ENCODE data around the gene TCF20. TPM values are rescaled to one million over a fixed set of nuclear protein-coding genes. Genes with fewer than 3 reads are reported as not detected.

TCF20 gene
- total RNA-seq, 1 donor from 2014 or later = 38.8 TPM

DNA sequence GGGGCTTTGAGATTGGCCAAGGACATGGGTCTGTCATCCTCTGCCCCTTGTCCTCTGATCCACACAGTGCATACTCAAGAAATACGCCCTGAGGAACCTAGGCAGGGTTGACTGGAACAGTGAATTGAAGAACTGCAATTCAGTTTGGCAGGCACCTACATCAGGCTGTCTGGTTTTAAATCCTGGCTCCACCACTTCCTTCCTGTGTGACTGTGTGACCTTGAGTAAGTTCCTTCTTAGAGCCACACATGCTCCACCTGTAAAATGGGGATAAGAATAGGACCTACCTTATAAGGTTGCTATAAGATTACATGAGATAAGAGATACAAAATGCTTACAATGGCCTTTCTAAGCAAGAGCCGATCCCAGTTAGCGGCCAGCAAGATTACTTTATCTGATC lies 15.8 kb upstream of the TCF20 start:
- H3K9me3 ChIP-seq = no peaks in the 10 kb centered on the region
- H3K27ac ChIP-seq = no peak overlapping the region
- no peaks in the 10 kb centered on the region for H3K36me3 ChIP-seq
- no peak for DNase-seq
- peaks cover 18% of the 10 kb centered on the region for H3K4me1 ChIP-seq
- intact Hi-C loops (cut with DNase I) = no loop called here
- TF ChIP-seq, protein P1, sequence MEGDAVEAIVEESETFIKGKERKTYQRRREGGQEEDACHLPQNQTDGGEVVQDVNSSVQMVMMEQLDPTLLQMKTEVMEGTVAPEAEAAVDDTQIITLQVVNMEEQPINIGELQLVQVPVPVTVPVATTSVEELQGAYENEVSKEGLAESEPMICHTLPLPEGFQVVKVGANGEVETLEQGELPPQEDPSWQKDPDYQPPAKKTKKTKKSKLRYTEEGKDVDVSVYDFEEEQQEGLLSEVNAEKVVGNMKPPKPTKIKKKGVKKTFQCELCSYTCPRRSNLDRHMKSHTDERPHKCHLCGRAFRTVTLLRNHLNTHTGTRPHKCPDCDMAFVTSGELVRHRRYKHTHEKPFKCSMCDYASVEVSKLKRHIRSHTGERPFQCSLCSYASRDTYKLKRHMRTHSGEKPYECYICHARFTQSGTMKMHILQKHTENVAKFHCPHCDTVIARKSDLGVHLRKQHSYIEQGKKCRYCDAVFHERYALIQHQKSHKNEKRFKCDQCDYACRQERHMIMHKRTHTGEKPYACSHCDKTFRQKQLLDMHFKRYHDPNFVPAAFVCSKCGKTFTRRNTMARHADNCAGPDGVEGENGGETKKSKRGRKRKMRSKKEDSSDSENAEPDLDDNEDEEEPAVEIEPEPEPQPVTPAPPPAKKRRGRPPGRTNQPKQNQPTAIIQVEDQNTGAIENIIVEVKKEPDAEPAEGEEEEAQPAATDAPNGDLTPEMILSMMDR (IDR thresholded peaks at IDR 0.05) = no peak
- ATAC-seq = no peak
- peaks cover 24% of the 10 kb centered on the region for H3K27me3 ChIP-seq (ENCODE audit: low read depth)
- H3K4me3 ChIP-seq = no peak overlapping the region

- ATAC-seq = no peak
These were observed 15.2 kb upstream of the TCF20 start for GRCh38 chr22:42285604-42286003.

DNA sequence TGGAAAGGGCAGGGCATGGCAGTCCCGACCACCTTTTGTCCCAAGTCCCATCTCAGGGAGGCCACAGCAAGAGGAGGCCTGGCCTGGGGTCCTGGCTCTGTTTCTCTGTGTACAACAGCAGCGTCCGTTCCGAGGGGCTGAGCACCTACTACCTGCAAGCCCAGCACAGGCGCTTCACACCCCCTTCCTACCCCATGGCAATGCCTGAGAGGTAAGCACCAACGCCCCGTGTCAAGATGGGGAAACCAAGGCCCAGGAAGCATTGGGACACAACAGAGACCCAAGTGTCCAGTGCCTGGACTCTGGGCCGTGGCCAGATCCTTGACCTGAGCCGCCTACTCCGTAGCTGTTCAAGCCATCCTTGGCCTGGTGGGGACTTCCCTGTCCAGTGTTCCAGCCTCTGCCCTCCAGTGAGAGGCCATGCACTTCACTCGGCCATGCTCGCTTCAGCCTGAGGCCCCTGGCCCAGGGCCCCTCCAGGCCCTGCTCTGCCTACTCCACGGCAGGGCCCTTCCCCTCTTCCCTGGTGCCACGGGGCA lies 14.3 kb upstream of the TCF20 start:
- Histone ChIP-seq H3K4me3 (no peak overlapping the region), H3K27me3 (ENCODE audit: low read depth) (peaks cover 33% of the 10 kb centered on the region), H3K27ac (no peak overlapping the region), H3K9me3 (no peaks in the 10 kb centered on the region), H3K36me3 (no peaks in the 10 kb centered on the region), H3K4me1 (peaks cover 18% of the 10 kb centered on the region)
- DNase-seq (peak; percentile 46), ATAC-seq (no peak)
- intact Hi-C loops (cut with DNase I) = no loop called here
- TF ChIP-seq, protein P1 (IDR thresholded peaks at IDR 0.05) = no peak

More at GRCh38 chr22:42285604-42286003, 15.2 kb upstream of the TCF20 start:
- Histone ChIP-seq H3K36me3 (no peaks in the 10 kb centered on the region), H3K27ac (no peak overlapping the region), H3K27me3 (ENCODE audit: low read depth) (peaks cover 24% of the 10 kb centered on the region), H3K4me1 (peaks cover 18% of the 10 kb centered on the region), H3K4me3 (no peak overlapping the region), H3K9me3 (no peaks in the 10 kb centered on the region)
- intact Hi-C loops (cut with DNase I) = no loop called here
- no peak for DNase-seq
- TF ChIP-seq, protein P1 (IDR thresholded peaks at IDR 0.05) = no peak

GRCh38 chr22:42284202-42284591 lies 13.7 kb upstream of the TCF20 start:
- no peaks in the 10 kb centered on the region for H3K36me3 ChIP-seq
- intact Hi-C loops (cut with DNase I) = no loop called here
- H3K27ac ChIP-seq = no peak overlapping the region
- DNase-seq (no peak), ATAC-seq (no peak)
- TF ChIP-seq, protein P1 (IDR thresholded peaks at IDR 0.05) = no peak
- peaks cover 36% of the 10 kb centered on the region for H3K27me3 ChIP-seq (ENCODE audit: low read depth)
- H3K4me1 ChIP-seq = peaks cover 18% of the 10 kb centered on the region
- H3K4me3 ChIP-seq = no peak overlapping the region
- no peaks in the 10 kb centered on the region for H3K9me3 ChIP-seq

GRCh38 chr22:42283278-42284201 lies 13.1 kb upstream of the TCF20 start:
- DNase-seq (peak; percentile 47), ATAC-seq (peak; percentile 20 to 35)
- TF ChIP-seq, protein P1 (IDR thresholded peaks at IDR 0.05) = no peak
- no peak overlapping the region for H3K27ac ChIP-seq
- H3K9me3 ChIP-seq = no peaks in the 10 kb centered on the region
- H3K36me3 ChIP-seq = no peaks in the 10 kb centered on the region
- intact Hi-C loops (cut with DNase I) = no loop called here
- H3K27me3 ChIP-seq (ENCODE audit: low read depth) = peaks cover 36% of the 10 kb centered on the region
- H3K4me3 ChIP-seq = peak overlapping the region; percentile 39
- H3K4me1 ChIP-seq = peaks cover 18% of the 10 kb centered on the region
